ENCODE measurements around the gene GALR1.

The GALR1 gene

DNA sequence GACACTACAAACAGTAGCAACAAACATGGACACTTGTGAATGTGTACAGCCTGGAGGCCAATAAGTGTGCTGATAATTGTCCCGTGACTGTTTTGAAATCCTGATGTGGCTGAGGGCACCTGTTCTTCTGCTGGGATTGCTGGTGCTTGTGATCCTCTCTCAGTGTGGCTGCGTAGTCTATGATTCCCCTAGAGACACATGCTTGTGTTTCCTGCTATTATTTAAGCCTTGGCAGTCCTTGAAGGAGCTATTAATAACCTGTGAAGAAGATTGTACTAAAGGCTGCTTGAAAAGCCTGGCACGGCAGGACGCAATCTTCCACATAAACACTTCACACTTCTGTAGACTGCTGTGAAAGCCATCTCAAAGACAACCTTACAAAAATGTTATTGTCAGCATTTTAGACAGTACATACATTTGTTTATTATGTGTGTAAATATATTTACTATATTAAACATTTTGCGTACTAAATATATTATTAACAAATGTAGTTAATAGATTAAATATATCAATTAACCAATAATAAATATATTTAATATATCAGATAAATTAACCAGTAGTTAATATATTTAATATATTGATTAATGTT is 71.4 kb downstream of the GALR1 start:
- Histone ChIP-seq H3K4me1 (ENCODE audit: low read length) (no peaks in the 10 kb centered on the region), H3K9me3 (ENCODE audit: insufficient read depth, low read length) (no peaks in the 10 kb centered on the region), H3K9ac (ENCODE audit: low read length) (no peak overlapping the region), H3K4me2 (ENCODE audit: low read length) (no peak overlapping the region), H2AFZ (ENCODE audit: low read depth, low read length) (no peak overlapping the region), H4K20me1 (ENCODE audit: insufficient read depth, low read length) (no peaks in the 10 kb centered on the region), H3K27ac (ENCODE audit: low read length) (no peak overlapping the region), H3K4me3 (ENCODE audit: low read length) (no peak overlapping the region), H3K79me2 (ENCODE audit: low read length) (no peaks in the 10 kb centered on the region), H3K36me3 (replicated peaks; ENCODE audit: low read depth, low read length) (no peaks in the 10 kb centered on the region), H3K27me3 (ENCODE audit: low read depth, low read length) (peaks cover 17% of the 10 kb centered on the region)
- no peak for TF ChIP-seq EZH2phosphoT487 (IDR thresholded peaks at IDR 0.05; ENCODE audit: low read depth)
- TF ChIP-seq, protein P1, sequence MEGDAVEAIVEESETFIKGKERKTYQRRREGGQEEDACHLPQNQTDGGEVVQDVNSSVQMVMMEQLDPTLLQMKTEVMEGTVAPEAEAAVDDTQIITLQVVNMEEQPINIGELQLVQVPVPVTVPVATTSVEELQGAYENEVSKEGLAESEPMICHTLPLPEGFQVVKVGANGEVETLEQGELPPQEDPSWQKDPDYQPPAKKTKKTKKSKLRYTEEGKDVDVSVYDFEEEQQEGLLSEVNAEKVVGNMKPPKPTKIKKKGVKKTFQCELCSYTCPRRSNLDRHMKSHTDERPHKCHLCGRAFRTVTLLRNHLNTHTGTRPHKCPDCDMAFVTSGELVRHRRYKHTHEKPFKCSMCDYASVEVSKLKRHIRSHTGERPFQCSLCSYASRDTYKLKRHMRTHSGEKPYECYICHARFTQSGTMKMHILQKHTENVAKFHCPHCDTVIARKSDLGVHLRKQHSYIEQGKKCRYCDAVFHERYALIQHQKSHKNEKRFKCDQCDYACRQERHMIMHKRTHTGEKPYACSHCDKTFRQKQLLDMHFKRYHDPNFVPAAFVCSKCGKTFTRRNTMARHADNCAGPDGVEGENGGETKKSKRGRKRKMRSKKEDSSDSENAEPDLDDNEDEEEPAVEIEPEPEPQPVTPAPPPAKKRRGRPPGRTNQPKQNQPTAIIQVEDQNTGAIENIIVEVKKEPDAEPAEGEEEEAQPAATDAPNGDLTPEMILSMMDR (IDR thresholded peaks at IDR 0.05; ENCODE audit: low read depth, low read length) = no peak

DNA sequence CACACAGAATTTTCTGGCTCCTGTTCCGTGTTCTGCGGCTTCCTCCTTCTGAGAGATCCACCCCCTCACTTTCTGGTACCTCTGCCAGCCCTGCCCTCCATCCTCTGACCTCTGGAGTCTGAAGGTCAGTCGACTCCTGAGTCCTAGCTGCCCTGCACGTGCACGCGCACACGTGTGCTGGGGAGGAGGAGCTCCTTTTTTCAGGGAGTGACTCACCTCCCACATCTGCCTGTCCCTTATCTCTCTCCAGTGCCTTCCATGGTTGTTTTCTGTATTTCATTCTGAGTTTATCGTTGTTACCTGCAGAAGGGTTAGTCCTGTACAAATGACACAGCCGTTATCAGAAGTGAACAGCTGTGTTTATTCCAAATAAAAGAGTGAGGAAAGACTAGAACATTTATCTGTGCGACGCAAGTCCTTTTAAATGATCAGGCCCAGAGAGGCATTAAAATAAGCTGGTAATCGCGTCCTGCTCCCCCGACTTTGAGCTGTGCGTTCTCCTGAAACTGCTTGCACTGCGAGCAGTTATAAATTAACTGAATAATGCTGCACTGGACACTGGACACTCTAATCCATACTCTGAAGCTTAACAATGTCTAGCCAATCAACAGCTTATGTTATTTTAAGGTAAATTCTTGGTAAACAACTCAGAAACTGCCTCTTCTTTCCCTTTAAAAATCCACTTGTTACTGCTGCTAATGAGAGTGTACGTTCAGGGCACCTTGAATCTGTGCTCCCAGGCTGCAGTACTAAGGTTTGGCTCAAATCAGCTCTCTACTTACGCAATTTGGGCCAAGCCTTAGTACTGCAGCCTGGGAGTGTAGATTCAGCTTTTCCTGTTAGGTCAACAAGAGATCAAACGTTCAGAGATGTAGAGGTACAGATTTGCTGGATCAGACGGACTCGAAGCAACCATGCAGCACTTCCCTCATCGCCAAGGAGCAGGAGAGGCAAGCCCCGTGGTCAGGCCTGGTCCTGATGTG is 72.5 kb downstream of the GALR1 start:
- Histone ChIP-seq H3K27ac (ENCODE audit: low read length) (no peak overlapping the region), H2AFZ (ENCODE audit: low read depth, low read length) (no peak overlapping the region)

DNA sequence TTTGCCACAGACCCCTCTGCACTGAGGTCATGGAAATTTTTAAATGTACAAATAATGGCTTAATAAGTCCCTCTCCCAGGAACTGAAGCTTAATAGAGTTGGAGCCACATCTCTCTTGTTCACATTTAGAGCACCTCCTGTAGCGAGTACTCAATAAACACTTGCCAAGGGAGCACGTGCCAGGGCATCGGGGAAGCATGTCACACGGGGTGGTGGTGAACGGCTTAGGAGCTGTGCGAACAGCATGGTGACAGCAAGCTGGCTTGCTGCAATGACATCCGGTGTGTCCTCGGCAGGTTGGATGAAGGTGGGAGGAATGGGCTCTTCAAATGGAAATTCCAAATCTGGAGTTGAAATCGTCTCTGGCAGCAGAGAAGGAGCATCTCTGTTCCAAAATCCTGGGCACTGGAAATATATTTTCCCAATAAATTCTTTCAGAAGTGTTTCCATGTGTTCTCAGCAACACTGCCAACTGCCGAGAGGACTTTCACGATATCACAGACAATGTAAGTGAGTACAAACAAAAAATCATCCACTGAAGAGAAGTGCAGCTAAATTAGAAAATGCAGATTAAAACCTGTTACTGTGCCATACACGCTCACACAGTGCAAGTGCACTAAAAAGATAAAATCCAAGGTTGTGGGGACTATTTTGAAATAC is 74.1 kb downstream of the GALR1 start:
- no peaks in the 10 kb centered on the region for H3K4me1 ChIP-seq (ENCODE audit: low read length)
- no peaks in the 10 kb centered on the region for H3K79me2 ChIP-seq (ENCODE audit: low read length)
- no peak overlapping the region for H3K27ac ChIP-seq (ENCODE audit: low read length)
- H3K9ac ChIP-seq (ENCODE audit: low read length) = no peak overlapping the region
- H3K9me3 ChIP-seq (ENCODE audit: insufficient read depth, low read length) = no peaks in the 10 kb centered on the region
- H3K4me3 ChIP-seq (ENCODE audit: low read length) = no peak overlapping the region
- H3K36me3 ChIP-seq (replicated peaks; ENCODE audit: low read depth, low read length) = no peaks in the 10 kb centered on the region
- peaks cover 5% of the 10 kb centered on the region for H3K27me3 ChIP-seq (ENCODE audit: low read depth, low read length)
- TF ChIP-seq EZH2phosphoT487 (IDR thresholded peaks at IDR 0.05; ENCODE audit: low read depth) = no peak
- TF ChIP-seq, protein P1 (IDR thresholded peaks at IDR 0.05; ENCODE audit: low read depth, low read length) = no peak
- no peaks in the 10 kb centered on the region for H4K20me1 ChIP-seq (ENCODE audit: insufficient read depth, low read length)
- no peak overlapping the region for H2AFZ ChIP-seq (ENCODE audit: low read depth, low read length)
- no peak overlapping the region for H3K4me2 ChIP-seq (ENCODE audit: low read length)

More for the DNA sequence above, 72.5 kb downstream of the GALR1 start:
- no peaks in the 10 kb centered on the region for H3K4me1 ChIP-seq (ENCODE audit: low read length)
- H3K9ac ChIP-seq (ENCODE audit: low read length) = no peak overlapping the region
- TF ChIP-seq, protein P1 (IDR thresholded peaks at IDR 0.05; ENCODE audit: low read depth, low read length) = no peak
- TF ChIP-seq EZH2phosphoT487 (IDR thresholded peaks at IDR 0.05; ENCODE audit: low read depth) = no peak
- H3K79me2 ChIP-seq (ENCODE audit: low read length) = no peaks in the 10 kb centered on the region
- no peaks in the 10 kb centered on the region for H3K9me3 ChIP-seq (ENCODE audit: insufficient read depth, low read length)
- H3K4me3 ChIP-seq (ENCODE audit: low read length) = no peak overlapping the region
- H3K36me3 ChIP-seq (replicated peaks; ENCODE audit: low read depth, low read length) = no peaks in the 10 kb centered on the region
- H3K4me2 ChIP-seq (ENCODE audit: low read length) = no peak overlapping the region
- peaks cover 17% of the 10 kb centered on the region for H3K27me3 ChIP-seq (ENCODE audit: low read depth, low read length)
- H4K20me1 ChIP-seq (ENCODE audit: insufficient read depth, low read length) = no peaks in the 10 kb centered on the region

Measured in OCI-LY3 (cell line).